Measurements from ENCODE around the gene GALNT8. TPM values are rescaled to one million over a fixed set of nuclear protein-coding genes. Genes with fewer than 3 reads are reported as not detected.

The GALNT8 gene
- total RNA-seq, 1 experiment from 2014 or later, result 5.4 TPM

DNA sequence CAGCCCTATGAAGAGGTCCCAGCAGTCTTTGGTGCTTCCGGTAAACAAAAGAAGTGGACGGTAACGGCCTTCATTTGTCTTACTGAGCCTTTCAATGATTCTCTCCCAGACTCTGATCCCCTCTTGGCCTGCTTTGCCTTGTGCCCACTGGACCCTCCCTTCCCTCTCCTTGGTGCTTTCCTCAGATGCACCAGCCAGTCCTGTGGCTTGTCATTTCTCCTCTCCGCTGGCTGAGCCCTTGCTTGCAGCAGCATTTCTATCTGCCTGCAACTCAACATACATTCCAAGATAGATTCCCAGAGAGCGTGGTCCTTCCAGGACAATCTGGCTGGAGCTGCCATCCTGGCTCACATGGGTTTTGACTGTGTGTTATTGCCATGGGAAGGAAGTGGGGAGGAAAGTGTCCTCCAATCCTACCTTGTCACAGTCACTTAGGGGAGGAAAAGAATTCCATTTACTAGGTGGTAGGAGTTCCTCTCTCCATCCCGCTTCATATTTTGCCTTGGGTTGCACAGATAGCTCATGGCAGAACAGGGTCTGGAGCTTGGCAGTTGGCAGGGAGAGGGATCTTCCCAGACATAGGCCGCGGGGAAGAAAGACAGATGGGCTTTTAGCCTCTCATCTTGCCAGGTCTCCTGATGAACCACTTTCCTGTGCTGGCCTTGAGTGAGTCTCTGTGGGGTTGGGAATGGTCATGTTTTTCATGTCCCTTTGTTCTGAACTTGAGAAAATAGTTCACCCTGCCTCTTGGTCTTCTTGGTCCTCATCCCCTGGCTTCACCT lies 96.7 kb downstream of the GALNT8 start:
- H2BK15ac ChIP-seq (ENCODE audit: low read depth, low read length), result no peak overlapping the region
- H3K23ac ChIP-seq (ENCODE audit: insufficient read length, low read depth, low read length), result no peak overlapping the region
- no peak overlapping the region for H3K27ac Mint-ChIP-seq
- DNase-seq, result no peak
- no peak overlapping the region for H3K18ac ChIP-seq (ENCODE audit: insufficient read length, low read depth, low read length)
- no peak overlapping the region for H3K4ac ChIP-seq (ENCODE audit: low read depth, low read length)
- no peaks in the 10 kb centered on the region for H3K79me2 ChIP-seq (ENCODE audit: insufficient read depth, low read length)
- no peak overlapping the region for H2BK12ac ChIP-seq (ENCODE audit: insufficient read length, low read depth, low read length)
- no peaks in the 10 kb centered on the region for H4K20me1 ChIP-seq (ENCODE audit: control insufficient read depth, insufficient read depth, insufficient read length)
- H3K27me3 ChIP-seq (ENCODE audit: insufficient read depth, low read length), result peaks cover under 1% of the 10 kb centered on the region; the same call in 1 of the 2 replicates
- peaks cover 9 to 10% of the 10 kb centered on the region in 2 experiments for H3K4me1 Mint-ChIP-seq
- H2BK5ac ChIP-seq (ENCODE audit: insufficient read length, low read length), result no peak overlapping the region
- H3K4me3 Mint-ChIP-seq, result no peak overlapping the region
- no peak overlapping the region for H2BK20ac ChIP-seq (ENCODE audit: low read depth, low read length, poor library complexity, severe bottlenecking)
- H3K4me2 ChIP-seq (ENCODE audit: insufficient read depth, insufficient read length, low read length), result no peak overlapping the region
- H3K9ac ChIP-seq (ENCODE audit: extremely low read depth, insufficient read length, low read length), result no peak overlapping the region
- H4K91ac ChIP-seq (ENCODE audit: insufficient read length, low read depth, low read length), result no peak overlapping the region
- H3K27me3 Mint-ChIP-seq (ENCODE audit: low read depth), result peaks cover 89% of the 10 kb centered on the region
- H3K9me3 ChIP-seq (ENCODE audit: control insufficient read depth, low read depth, low read length), result no peaks in the 10 kb centered on the region
- no peak overlapping the region for H3K14ac ChIP-seq (ENCODE audit: insufficient read depth, low read length)
- no peak for TF ChIP-seq CTCF (conservative IDR thresholded peaks at IDR 0.05)
- WGBS (ENCODE audit: extremely low coverage, insufficient read length, low lambda C conversion rate), result no CpG with 5 or more reads among the region's 8 CpGs
- H2AK5ac ChIP-seq (ENCODE audit: insufficient read length, low read length), result no peak overlapping the region
- no peaks in the 10 kb centered on the region for H3K9me3 Mint-ChIP-seq
- no peaks in the 10 kb centered on the region for H3K23me2 ChIP-seq (ENCODE audit: insufficient read length, low read depth, low read length, poor library complexity, severe bottlenecking)
- no peak overlapping the region for H2BK120ac ChIP-seq (ENCODE audit: low read depth, low read length, poor library complexity, severe bottlenecking)
- no peaks in the 10 kb centered on the region for H3K4me1 ChIP-seq (ENCODE audit: insufficient read depth, low read length)
- H4K5ac ChIP-seq (ENCODE audit: insufficient read length, low read depth, low read length), result no peak overlapping the region
- H3K56ac ChIP-seq (ENCODE audit: insufficient read length, low read depth, low read length), result no peak overlapping the region
- no peak overlapping the region for H3T11ph ChIP-seq (ENCODE audit: low read length)
- no peak overlapping the region for H3K27ac ChIP-seq (ENCODE audit: insufficient read length, low read depth, low read length)
- H3K79me1 ChIP-seq (ENCODE audit: insufficient read depth, low read depth, low read length, poor library complexity, severe bottlenecking), result no peaks in the 10 kb centered on the region
- H4K8ac ChIP-seq (replicated peaks; ENCODE audit: insufficient read length, low read depth, low read length), result no peak overlapping the region
- no peak overlapping the region for H2AFZ ChIP-seq (ENCODE audit: low read length)
- H3K36me3 Mint-ChIP-seq (ENCODE audit: insufficient read depth in 1 of 3, low read depth in 3 of 3), result no peaks in the 10 kb centered on the region

All from H9 (cell line).